IgD-negative memory B cell (primary cell): ENCODE data around the gene ADSS1. TPM values are rescaled to one million over a fixed set of nuclear protein-coding genes. Genes with fewer than 3 reads are reported as not detected.

ENCODE experiments used
- H3K27ac Mint-ChIP-seq, 3 donors: one replicate each; pipeline ENCODE4 v1.8.0; 2020 to 2022; ENCODE audit warnings: mild to moderate bottlenecking in 3 of 3, mixed read lengths in 3 of 3, moderate library complexity in 1 of 3
- H3K27me3 Mint-ChIP-seq: one replicate; pipeline ENCODE4 v1.8.0; 2021; ENCODE audit warnings: mixed read lengths
- H3K36me3 Mint-ChIP-seq: one replicate; pipeline ENCODE4 v1.8.0; 2020; ENCODE audit warnings: mild to moderate bottlenecking, mixed read lengths
- H3K4me1 Mint-ChIP-seq, 3 donors: one replicate each; pipeline ENCODE4 v1.8.0; 2020 to 2022; ENCODE audit warnings: mixed read lengths in 3 of 3, mild to moderate bottlenecking in 1 of 3
- H3K4me3 Mint-ChIP-seq, 4 donors: one replicate each; pipeline ENCODE4 v1.8.0; 2020 to 2022; ENCODE audit warnings: mild to moderate bottlenecking in 4 of 4, mixed read lengths in 4 of 4, moderate library complexity in 3 of 4
- H3K9me3 Mint-ChIP-seq, 3 donors: one replicate each; pipeline ENCODE4 v1.8.0; 2020 to 2021; ENCODE audit warnings: mixed read lengths in 3 of 3, mild to moderate bottlenecking in 1 of 3
- polyA plus RNA-seq: library from polyadenylated mRNA; unstranded; fragments of 300-500 nt; fragmentation: Illumina TruSeq; gene quantifications from one replicate; pipeline ENCODE4 v1.2.3, GENCODE V29; 2021

ADSS1 gene
- polyA plus RNA-seq, 1 donor from 2014 or later = not detected

- Mint-ChIP-seq H3K4me3 (no peak overlapping the region), H3K27ac (no peak overlapping the region), H3K9me3 (no peaks in the 10 kb centered on the region), H3K4me1 (peaks cover 0 to 3% (median 0%) of the 10 kb centered on the region in 3 donors), H3K36me3 (no peaks in the 10 kb centered on the region), H3K27me3 (no peaks in the 10 kb centered on the region)
These were observed 59.6 kb downstream of the ADSS1 start for GRCh38 chr14:104783484-104784217.

GRCh38 chr14:104784218-104784568, 60.2 kb downstream of the ADSS1 start:
- H3K4me3 Mint-ChIP-seq = no peak overlapping the region
- H3K27ac Mint-ChIP-seq = no peak overlapping the region
- H3K27me3 Mint-ChIP-seq = no peaks in the 10 kb centered on the region
- no peaks in the 10 kb centered on the region for H3K9me3 Mint-ChIP-seq
- H3K4me1 Mint-ChIP-seq = peaks cover 0 to 3% (median 0%) of the 10 kb centered on the region in 3 donors
- H3K36me3 Mint-ChIP-seq = no peaks in the 10 kb centered on the region

DNA sequence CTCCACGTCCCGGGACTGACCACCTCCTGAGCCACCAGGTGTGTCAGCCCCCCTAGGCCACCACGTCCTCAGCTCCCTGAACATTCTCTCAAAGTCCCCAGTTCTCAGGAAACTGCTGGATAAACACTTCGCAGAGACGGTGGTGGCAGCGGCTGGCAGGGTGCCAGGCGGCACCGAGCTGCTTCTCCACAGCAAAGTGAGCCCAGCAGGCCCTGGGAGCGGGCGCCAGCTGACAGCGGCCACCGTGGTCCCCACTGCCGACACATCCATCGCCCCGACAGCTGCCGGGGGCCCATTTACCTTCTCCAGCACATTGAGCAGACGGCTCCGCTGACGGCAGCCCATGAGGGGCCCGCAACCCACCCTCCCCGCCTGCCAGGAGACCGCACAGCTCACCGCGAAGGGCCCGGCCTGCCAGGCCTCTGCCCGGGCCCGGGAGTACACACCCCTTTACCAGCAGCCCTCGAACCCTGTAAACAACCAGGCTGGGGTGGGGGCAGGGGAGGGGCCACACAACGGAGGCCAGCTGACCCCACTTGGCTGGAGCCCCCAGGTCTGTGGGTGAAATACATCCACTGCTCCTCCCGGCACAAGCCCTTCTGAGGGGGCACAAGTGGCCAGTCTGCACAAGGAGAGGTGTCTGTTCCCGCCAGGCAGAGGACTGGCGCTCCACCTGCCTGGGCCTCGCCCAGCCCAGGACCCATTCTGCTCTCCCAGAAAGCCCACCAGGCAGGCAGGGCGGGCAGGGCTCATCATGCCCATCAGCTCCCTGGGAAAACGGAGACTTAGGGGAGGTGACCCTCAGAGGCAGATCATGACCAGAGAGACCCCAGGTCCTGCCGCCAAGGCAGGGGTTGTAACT, 61.0 kb downstream of the ADSS1 start:
- H3K27me3 Mint-ChIP-seq = no peaks in the 10 kb centered on the region
- H3K4me1 Mint-ChIP-seq = peaks cover 0 to 3% (median 0%) of the 10 kb centered on the region in 3 donors
- no peak overlapping the region for H3K4me3 Mint-ChIP-seq
- no peak overlapping the region for H3K27ac Mint-ChIP-seq
- no peaks in the 10 kb centered on the region for H3K36me3 Mint-ChIP-seq
- H3K9me3 Mint-ChIP-seq = no peaks in the 10 kb centered on the region

DNA sequence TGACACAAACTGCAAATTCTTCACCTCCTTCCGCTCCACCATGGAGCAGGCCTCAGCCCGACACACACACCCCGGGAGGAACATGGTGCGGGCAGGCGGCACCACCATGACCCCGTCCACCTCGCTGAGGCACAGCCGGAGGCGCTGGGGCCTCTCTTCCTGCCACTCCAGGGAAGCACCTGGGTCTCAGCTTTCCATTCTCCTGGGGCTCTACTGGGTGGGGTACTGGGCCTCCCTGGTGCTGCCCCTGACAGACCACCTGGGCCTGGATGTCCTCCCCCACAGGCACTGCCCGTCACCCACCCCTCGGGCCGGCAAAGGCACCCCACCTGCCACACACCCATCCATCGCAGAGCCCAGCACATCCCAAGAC, 61.7 kb downstream of the ADSS1 start:
- Mint-ChIP-seq H3K9me3 (no peaks in the 10 kb centered on the region), H3K27me3 (no peaks in the 10 kb centered on the region), H3K36me3 (no peaks in the 10 kb centered on the region), H3K4me3 (no peak overlapping the region), H3K4me1 (peaks cover 0 to 3% (median 0%) of the 10 kb centered on the region in 3 donors), H3K27ac (no peak overlapping the region)

DNA sequence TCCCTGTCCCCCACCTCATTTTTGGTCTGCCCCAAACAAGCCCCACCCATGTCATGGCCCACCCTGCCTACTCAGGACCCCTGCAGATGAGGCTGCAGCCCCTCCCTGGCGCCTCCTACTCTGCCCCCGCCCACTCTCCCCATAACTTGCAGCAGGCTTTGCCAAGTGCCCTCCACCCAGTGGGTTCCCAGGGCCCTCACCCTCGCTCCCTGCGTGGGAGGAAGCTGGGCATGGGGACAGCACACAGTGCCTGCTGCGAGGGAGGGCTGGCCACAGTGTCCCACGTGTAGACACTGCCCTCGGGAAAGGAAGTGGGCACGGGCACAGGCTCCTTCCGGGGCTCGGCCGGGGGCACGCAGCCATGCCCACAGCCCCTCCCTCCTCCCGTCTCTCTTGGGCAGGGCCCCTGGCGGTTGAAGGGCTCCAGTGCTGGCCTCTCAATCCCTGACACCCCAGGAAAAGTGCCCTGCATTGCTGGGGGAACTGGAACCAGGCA, 62.1 kb downstream of the ADSS1 start:
- Mint-ChIP-seq H3K27me3 (no peaks in the 10 kb centered on the region), H3K27ac (no peak overlapping the region), H3K36me3 (no peaks in the 10 kb centered on the region), H3K4me1 (peaks cover 0 to 2% (median 0%) of the 10 kb centered on the region in 3 donors), H3K4me3 (no peak overlapping the region), H3K9me3 (no peaks in the 10 kb centered on the region)

DNA sequence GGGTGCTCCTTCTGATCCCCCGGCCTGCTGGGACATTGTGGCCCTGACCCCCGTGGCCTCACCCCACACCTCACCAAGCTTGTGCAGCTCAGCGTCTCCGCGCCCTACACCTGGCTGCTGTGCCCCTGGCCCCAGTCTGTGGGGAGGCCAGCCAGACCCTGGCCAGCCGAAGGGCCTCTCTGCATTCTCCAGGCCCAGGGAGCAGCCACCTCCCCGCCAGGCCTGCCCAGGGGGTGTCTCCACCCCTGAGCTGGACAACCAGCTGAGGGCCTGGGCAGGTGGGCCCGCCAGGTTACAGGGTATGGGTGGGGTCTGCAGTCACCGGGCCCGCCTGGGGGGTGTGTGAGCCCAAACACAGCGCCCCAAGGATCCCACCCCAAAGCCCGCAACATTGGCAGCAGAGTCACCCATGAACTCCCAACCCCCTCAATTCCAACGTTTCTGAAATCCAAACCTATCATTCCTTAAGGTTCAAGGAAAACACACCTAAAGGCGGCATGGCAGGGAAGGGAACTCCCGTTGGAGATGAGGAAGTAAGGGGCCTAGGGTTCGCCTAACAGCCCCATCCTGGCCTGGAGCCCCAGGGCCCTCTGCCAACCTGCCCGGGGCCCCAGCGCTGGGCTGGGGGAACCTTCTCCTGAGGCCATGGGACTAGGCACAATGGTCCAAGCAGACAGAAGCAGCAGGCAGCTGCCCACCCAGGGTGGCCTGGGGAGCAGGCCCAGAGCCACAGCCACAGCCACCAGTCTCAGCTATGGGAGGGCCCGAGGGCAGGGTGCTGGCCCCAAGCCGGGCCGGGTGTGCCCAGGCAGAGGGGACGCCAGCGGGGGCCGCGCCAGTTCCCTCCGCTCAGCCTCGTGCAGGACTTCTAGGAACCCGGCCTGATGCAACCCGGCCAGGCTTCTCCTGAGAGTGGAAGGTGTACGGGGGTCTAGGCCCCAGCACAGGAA, 63.0 kb downstream of the ADSS1 start:
- Mint-ChIP-seq H3K4me1 (peaks cover 0 to 2% (median 0%) of the 10 kb centered on the region in 3 donors), H3K4me3 (no peak overlapping the region), H3K27ac (no peak overlapping the region), H3K36me3 (no peaks in the 10 kb centered on the region), H3K9me3 (no peaks in the 10 kb centered on the region), H3K27me3 (no peaks in the 10 kb centered on the region)

DNA sequence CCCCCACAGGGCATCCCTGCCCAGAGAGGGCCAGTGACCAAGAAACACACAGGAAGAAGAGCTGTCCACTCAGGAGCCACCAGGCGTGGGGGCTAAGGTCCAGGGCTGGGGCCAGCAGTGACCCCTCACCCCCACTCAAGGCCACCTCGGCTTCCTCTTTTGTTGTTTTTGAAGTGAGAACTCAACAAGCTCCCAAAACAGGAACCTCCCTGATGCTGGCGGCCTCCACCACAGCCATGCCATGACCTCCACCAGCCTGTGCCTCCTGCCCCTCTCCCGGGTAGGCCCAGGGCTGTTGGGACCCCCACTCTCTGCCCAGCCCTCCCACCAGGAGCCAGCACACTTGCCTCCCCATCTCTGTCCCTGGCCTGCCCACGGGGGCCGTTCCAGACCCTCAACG, 63.7 kb downstream of the ADSS1 start:
- H3K27ac Mint-ChIP-seq = no peak overlapping the region

DNA sequence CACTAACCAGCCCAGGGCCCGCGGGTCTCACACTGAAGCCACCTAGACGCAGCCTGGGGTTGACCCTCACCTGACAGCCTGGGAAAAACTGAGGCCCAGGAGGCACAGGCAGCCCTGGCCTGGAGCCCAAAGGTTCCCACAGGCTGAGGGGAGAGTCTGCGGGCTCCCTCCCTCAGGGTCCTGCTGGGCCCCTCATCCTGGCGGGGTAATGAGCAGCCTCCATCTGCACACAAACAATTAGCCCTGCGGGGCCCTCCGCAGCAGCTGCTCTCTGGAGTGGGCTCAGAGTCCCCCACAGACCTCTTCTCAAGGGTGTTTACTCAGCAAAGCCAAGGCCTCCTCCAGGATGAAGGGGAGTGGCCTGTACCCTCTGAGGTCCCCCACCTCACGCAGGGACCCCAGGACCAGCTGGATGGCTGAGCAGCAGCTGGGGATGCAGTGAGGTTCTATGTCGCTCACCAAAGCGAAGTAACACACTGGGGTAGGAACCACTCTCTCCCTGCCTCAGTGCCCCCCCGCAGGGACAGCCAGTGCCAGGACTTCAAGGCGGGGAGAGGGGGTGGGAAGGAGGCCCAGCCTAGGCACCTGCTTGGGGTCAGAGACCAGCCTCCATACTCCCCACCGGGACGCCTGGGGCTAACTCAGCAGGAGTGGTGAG, 64.3 kb downstream of the ADSS1 start:
- H3K27me3 Mint-ChIP-seq = no peaks in the 10 kb centered on the region
- no peak overlapping the region for H3K4me3 Mint-ChIP-seq
- H3K27ac Mint-ChIP-seq = no peak overlapping the region
- no peaks in the 10 kb centered on the region for H3K9me3 Mint-ChIP-seq
- peaks cover 0 to 2% (median under 1%) of the 10 kb centered on the region in 3 donors for H3K4me1 Mint-ChIP-seq
- no peaks in the 10 kb centered on the region for H3K36me3 Mint-ChIP-seq

More for the DNA sequence above, 63.7 kb downstream of the ADSS1 start:
- Mint-ChIP-seq H3K9me3 (no peaks in the 10 kb centered on the region), H3K4me1 (peaks cover 0 to 2% (median 0%) of the 10 kb centered on the region in 3 donors), H3K27me3 (no peaks in the 10 kb centered on the region), H3K4me3 (no peak overlapping the region), H3K36me3 (no peaks in the 10 kb centered on the region)

- Mint-ChIP-seq H3K27ac (no peak overlapping the region), H3K4me1 (peaks cover 2 to 7% (median 5%) of the 10 kb centered on the region in 3 donors), H3K36me3 (no peaks in the 10 kb centered on the region), H3K9me3 (no peaks in the 10 kb centered on the region), H3K27me3 (no peaks in the 10 kb centered on the region), H3K4me3 (no peak overlapping the region)
These were observed 65.0 kb downstream of the ADSS1 start for GRCh38 chr14:104788873-104789663.

GRCh38 chr14:104789752-104790743, 66.0 kb downstream of the ADSS1 start:
- Mint-ChIP-seq H3K27ac (no peak overlapping the region), H3K9me3 (no peaks in the 10 kb centered on the region), H3K36me3 (no peaks in the 10 kb centered on the region), H3K4me3 (no peak overlapping the region), H3K4me1 (peaks cover 7 to 11% (median 11%) of the 10 kb centered on the region in 3 donors), H3K27me3 (no peaks in the 10 kb centered on the region)

DNA sequence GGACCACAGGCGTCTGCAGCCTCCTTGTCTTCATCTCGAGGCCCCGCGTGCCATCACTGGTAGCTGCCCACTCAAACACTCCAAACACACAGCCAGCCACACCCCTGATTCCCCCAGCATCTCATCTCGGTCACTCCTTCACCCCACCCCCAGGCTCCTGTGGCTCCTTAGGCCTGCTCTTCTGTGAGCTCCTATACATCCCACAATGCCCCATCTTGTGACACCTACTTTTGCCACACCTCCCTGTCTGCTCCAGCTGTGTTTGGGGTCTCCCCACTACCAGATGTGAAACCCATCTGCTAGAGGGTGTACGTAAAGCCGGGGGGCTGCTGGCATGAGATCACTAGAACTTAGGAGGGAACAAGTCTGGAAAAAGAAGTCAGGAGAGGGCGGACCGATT, 67.4 kb downstream of the ADSS1 start:
- no peaks in the 10 kb centered on the region for H3K9me3 Mint-ChIP-seq
- peak overlapping the region in 1 of 3 donors; percentile 57 for H3K27ac Mint-ChIP-seq
- H3K36me3 Mint-ChIP-seq = no peaks in the 10 kb centered on the region
- H3K27me3 Mint-ChIP-seq = no peaks in the 10 kb centered on the region
- H3K4me3 Mint-ChIP-seq = peak overlapping the region in 3 of 4 donors; percentile 44 to 55 (median 47)
- peaks cover 11 to 15% (median 11%) of the 10 kb centered on the region in 3 donors for H3K4me1 Mint-ChIP-seq

DNA sequence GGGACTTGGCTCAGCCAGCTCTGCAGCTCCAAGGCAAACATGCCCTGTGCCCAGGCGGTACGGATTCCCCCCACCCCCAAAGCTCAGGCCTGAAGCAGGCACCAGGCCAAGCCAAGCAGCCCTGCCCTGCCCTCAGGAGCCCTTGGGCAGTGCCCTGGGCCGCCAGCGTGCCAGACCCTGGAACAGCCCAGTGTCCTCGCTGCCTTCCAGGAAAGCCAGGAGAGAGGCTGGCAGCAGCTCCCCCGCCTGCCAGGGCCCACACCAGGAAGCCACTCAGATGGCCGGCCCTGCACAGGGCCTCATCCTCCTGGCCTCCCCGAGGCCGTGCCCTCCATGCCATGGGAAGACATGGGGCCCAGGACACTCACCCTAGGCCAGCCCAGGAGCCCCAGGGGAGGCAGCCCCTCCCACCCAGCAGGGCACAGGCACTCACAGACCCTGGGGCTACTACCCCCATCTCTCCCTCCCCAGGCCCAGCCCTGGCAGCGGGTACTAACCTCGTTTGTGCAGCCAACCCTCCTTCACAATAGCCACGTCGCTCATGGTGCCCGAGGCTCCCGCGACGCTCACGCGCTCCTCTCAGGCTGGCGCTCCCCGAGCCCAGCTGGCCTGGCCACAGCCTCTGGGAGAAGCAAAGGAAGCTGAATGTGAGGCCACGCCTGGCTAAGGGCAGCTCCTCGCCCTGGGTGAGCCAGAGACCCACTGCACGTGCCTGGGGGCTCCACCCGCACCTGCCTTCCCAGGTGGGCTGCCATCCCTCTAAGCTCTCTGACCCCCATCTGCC, 68.3 kb downstream of the ADSS1 start:
- no peak overlapping the region for H3K27ac Mint-ChIP-seq
- no peaks in the 10 kb centered on the region for H3K36me3 Mint-ChIP-seq
- H3K27me3 Mint-ChIP-seq = no peaks in the 10 kb centered on the region
- no peaks in the 10 kb centered on the region for H3K9me3 Mint-ChIP-seq
- H3K4me1 Mint-ChIP-seq = peaks cover 11 to 15% (median 14%) of the 10 kb centered on the region in 3 donors
- H3K4me3 Mint-ChIP-seq = peak overlapping the region in 2 of 4 donors; percentile 5 to 26
